K562 (cell line): ENCODE results near the gene HMCES.

Experiments used
- CSDE1 ChIP-seq, 2 experiments: fragments of 450-650 bp; IDR thresholded peaks; 2 replicates each; pipeline ENCODE4 v1.6.1; 2016; ENCODE audit warnings: mild to moderate bottlenecking in 1 of 2
- NCOR1 ChIP-seq: fragments of 450-650 bp; IDR thresholded peaks from 2 replicates; pipeline ENCODE4 v1.6.1; 2016; ENCODE audit warnings: mild to moderate bottlenecking, moderate library complexity
- RAD51 ChIP-seq: fragments of 450-650 bp; IDR thresholded peaks from 2 replicates; pipeline ENCODE4 v1.7.1; 2016; ENCODE audit warnings: low read depth, mild to moderate bottlenecking, borderline replicate concordance
- ZFP36 ChIP-seq: fragments of 150-350 bp; IDR thresholded peaks from 2 replicates; pipeline ENCODE4 v1.6.1; 2018; ENCODE audit warnings: low read length, low read depth; ENCODE audit not compliant: partially characterized antibody
- ZNF232 ChIP-seq: sonication (generic); formaldehyde crosslinking; IDR thresholded peaks from 2 replicates; pipeline ENCODE4 v1.8.0; 2022; ENCODE audit warnings: mild to moderate bottlenecking, missing genetic modification reagents
- TF ChIP-seq, protein P1 (sequence below), 3 experiments: IDR thresholded peaks in 2 of 3; conservative IDR thresholded peaks in 1 of 3; 2 replicates each; pipeline ENCODE4 v1.5.1; 2011 to 2012; ENCODE audit warnings: low read length in 3 of 3, mild to moderate bottlenecking in 3 of 3, control low read depth in 2 of 3, improper control_type of control experiment in 1 of 3, inconsistent platforms in 1 of 3, low read depth in 1 of 3, mixed read lengths in 1 of 3, moderate library complexity in 1 of 3; ENCODE audit not compliant: insufficient read depth in 2 of 3
- TF ChIP-seq, protein P2 (sequence below): sonication (generic); formaldehyde crosslinking; IDR thresholded peaks from 2 replicates; pipeline ENCODE4 v1.8.0; 2022; ENCODE audit warnings: missing genetic modification reagents, mild to moderate bottlenecking, borderline replicate concordance
- TF ChIP-seq, protein P3 (sequence below): sonication (generic); formaldehyde crosslinking; IDR thresholded peaks from 2 replicates; pipeline ENCODE4 v1.8.1; 2023; ENCODE audit warnings: mild to moderate bottlenecking, missing genetic modification reagents
- TF ChIP-seq, protein P4 (sequence below): fragments of 450-650 bp; formaldehyde crosslinking; IDR thresholded peaks from 2 replicates; pipeline ENCODE4 v1.4.0; 2022; ENCODE audit warnings: missing genetic modification characterization
- TF ChIP-seq, protein P5 (sequence below): sonication (generic); formaldehyde crosslinking; IDR thresholded peaks from 2 replicates; pipeline ENCODE4 v1.9.0; 2022; ENCODE audit warnings: mild to moderate bottlenecking, missing genetic modification reagents

DNA sequence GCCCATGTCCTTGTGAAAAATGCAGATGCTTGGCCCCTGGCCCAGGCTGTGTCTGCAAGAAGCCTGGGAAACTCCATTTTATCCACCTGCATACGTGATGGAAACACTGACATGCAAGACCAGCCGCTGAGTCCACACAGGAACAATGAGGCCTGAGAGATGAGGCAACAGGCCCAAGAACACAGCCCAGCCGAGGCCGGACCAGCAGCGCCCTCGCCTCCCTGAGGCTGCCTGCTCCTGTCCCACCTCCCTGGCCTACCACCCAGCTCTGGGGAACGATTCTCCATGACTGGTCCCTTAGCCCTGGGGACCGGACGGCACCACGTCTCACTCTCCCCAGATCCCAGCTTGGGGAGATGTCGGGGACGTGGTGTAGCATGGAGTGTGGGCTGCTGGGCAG is 47.5 kb downstream of the HMCES start:
- TF ChIP-seq, protein P1, sequence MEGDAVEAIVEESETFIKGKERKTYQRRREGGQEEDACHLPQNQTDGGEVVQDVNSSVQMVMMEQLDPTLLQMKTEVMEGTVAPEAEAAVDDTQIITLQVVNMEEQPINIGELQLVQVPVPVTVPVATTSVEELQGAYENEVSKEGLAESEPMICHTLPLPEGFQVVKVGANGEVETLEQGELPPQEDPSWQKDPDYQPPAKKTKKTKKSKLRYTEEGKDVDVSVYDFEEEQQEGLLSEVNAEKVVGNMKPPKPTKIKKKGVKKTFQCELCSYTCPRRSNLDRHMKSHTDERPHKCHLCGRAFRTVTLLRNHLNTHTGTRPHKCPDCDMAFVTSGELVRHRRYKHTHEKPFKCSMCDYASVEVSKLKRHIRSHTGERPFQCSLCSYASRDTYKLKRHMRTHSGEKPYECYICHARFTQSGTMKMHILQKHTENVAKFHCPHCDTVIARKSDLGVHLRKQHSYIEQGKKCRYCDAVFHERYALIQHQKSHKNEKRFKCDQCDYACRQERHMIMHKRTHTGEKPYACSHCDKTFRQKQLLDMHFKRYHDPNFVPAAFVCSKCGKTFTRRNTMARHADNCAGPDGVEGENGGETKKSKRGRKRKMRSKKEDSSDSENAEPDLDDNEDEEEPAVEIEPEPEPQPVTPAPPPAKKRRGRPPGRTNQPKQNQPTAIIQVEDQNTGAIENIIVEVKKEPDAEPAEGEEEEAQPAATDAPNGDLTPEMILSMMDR (IDR thresholded peaks at IDR 0.05 in 2 of 3, conservative IDR thresholded peaks at IDR 0.05 in 1 of 3; ENCODE audit: insufficient read depth in 2 of 3, low read depth in 1 of 3, low read length in 3 of 3): no peak
- TF ChIP-seq, protein P2, sequence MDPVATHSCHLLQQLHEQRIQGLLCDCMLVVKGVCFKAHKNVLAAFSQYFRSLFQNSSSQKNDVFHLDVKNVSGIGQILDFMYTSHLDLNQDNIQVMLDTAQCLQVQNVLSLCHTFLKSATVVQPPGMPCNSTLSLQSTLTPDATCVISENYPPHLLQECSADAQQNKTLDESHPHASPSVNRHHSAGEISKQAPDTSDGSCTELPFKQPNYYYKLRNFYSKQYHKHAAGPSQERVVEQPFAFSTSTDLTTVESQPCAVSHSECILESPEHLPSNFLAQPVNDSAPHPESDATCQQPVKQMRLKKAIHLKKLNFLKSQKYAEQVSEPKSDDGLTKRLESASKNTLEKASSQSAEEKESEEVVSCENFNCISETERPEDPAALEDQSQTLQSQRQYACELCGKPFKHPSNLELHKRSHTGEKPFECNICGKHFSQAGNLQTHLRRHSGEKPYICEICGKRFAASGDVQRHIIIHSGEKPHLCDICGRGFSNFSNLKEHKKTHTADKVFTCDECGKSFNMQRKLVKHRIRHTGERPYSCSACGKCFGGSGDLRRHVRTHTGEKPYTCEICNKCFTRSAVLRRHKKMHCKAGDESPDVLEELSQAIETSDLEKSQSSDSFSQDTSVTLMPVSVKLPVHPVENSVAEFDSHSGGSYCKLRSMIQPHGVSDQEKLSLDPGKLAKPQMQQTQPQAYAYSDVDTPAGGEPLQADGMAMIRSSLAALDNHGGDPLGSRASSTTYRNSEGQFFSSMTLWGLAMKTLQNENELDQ (CRISPR knock-in tag): no peak
- TF ChIP-seq NCOR1: no peak
- TF ChIP-seq, protein P3, sequence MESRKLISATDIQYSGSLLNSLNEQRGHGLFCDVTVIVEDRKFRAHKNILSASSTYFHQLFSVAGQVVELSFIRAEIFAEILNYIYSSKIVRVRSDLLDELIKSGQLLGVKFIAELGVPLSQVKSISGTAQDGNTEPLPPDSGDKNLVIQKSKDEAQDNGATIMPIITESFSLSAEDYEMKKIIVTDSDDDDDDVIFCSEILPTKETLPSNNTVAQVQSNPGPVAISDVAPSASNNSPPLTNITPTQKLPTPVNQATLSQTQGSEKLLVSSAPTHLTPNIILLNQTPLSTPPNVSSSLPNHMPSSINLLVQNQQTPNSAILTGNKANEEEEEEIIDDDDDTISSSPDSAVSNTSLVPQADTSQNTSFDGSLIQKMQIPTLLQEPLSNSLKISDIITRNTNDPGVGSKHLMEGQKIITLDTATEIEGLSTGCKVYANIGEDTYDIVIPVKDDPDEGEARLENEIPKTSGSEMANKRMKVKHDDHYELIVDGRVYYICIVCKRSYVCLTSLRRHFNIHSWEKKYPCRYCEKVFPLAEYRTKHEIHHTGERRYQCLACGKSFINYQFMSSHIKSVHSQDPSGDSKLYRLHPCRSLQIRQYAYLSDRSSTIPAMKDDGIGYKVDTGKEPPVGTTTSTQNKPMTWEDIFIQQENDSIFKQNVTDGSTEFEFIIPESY (CRISPR knock-in tag): no peak
- no peak for TF ChIP-seq ZNF232 (CRISPR knock-in tag)
- TF ChIP-seq, protein P4, sequence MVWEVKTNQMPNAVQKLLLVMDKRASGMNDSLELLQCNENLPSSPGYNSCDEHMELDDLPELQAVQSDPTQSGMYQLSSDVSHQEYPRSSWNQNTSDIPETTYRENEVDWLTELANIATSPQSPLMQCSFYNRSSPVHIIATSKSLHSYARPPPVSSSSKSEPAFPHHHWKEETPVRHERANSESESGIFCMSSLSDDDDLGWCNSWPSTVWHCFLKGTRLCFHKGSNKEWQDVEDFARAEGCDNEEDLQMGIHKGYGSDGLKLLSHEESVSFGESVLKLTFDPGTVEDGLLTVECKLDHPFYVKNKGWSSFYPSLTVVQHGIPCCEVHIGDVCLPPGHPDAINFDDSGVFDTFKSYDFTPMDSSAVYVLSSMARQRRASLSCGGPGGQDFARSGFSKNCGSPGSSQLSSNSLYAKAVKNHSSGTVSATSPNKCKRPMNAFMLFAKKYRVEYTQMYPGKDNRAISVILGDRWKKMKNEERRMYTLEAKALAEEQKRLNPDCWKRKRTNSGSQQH: no peak
- TF ChIP-seq, protein P5, sequence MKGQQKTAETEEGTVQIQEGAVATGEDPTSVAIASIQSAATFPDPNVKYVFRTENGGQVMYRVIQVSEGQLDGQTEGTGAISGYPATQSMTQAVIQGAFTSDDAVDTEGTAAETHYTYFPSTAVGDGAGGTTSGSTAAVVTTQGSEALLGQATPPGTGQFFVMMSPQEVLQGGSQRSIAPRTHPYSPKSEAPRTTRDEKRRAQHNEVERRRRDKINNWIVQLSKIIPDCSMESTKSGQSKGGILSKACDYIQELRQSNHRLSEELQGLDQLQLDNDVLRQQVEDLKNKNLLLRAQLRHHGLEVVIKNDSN (CRISPR knock-in tag): no peak
- no peak for TF ChIP-seq RAD51
- no peak for TF ChIP-seq CSDE1 (IDR thresholded peaks at IDR 0.05)
- TF ChIP-seq ZFP36: no peak
